Stimulated activated CD8-positive, alpha-beta memory T cell treated with anti-CD3 and anti-CD28 coated beads, Interleukin-2, amount 100 ng/mL, for 1 hour (primary cell): ENCODE measurements around the gene SIRT1.
"Not testable (repeated sequence)": the region's sequence is repeated elsewhere in the genome, so short reads cannot be mapped to it uniquely, and the experiment has no call there.

Source experiments
- DNase-seq, 2 donors: peaks; one replicate each; pipeline ENCODE4 v3.0.0-alpha.2; 2020; ENCODE audit warnings: low read depth in 2 of 2

The SIRT1 gene

DNA sequence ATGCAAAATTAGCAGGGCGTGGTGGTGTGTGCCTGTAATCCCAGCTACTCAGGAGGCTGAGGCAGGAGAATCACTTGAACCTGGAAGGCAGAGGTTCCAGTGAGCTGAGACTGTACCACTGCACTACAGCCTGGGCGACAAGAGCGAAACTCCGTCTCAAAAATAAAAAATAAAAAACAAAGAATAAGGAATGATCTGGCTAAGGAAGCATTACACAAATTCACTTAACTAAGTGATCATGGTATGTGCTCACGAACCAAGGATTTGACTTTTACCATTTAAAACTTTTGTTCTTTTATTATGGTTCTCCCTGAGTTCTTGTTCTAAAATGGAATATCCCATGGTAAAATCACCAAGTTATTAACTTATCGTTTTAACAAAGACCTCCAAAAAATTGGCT is 71.2 kb downstream of the SIRT1 start:
- DNase-seq: no peak

- DNase-seq: no peak
Observed at GRCh38 chr10:67959839-67960476, 75.5 kb downstream of the SIRT1 start.

- no peak for DNase-seq
Observed at GRCh38 chr10:67965456-67965855, 81.0 kb downstream of the SIRT1 start.

DNA sequence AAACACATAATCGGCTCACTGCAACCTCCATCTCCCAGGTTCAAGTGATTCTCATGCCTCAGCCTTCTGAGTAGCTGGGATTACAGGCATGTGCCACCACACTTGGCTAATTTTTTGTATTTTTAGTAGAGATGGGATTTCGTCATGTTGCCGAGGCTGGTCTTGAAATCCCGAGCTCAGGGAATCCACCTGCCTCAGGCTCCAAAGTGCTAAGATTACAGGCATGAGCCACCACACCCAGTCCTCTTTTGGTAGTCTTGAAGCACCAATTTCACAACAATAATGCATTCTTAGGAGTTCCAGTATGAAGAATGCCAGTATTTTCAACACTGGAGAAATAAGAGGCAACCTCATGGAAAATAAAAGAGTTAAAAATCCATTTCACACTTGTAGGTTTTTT is 81.6 kb downstream of the SIRT1 start:
- not testable (repeated sequence) for DNase-seq
